Fibroblast of skin of left quadriceps (primary cell): ENCODE results near the gene SPEG.

Source experiments
- DNase-seq, 2 experiments: peaks; one replicate each; pipeline ENCODE4 v3.0.0-alpha.2; 2013; ENCODE audit warnings: low read depth in 2 of 2

Gene SPEG

GRCh38 chr2:219443697-219444023 is 9.0 kb downstream of the SPEG start:
- no peak for DNase-seq

- DNase-seq, result no peak
Measured at GRCh38 chr2:219444566-219445091, 10.0 kb downstream of the SPEG start.

- DNase-seq, result no peak
Measured at GRCh38 chr2:219445220-219445640, 10.6 kb downstream of the SPEG start.

GRCh38 chr2:219446101-219446504 is 11.5 kb downstream of the SPEG start:
- no peak for DNase-seq

GRCh38 chr2:219446689-219447088 is 12.0 kb downstream of the SPEG start:
- no peak for DNase-seq

GRCh38 chr2:219447242-219448098 is 12.8 kb downstream of the SPEG start:
- no peak for DNase-seq

- DNase-seq, result no peak
Measured at GRCh38 chr2:219448099-219448775, 13.6 kb downstream of the SPEG start.

- no peak for DNase-seq
Measured at GRCh38 chr2:219448776-219449341, 14.2 kb downstream of the SPEG start.

- DNase-seq, result no peak
Measured at GRCh38 chr2:219449609-219450008, 15.0 kb downstream of the SPEG start.

GRCh38 chr2:219451661-219452360 is 17.2 kb downstream of the SPEG start:
- no peak for DNase-seq

- DNase-seq, result peak; percentile 98
Measured at GRCh38 chr2:219452361-219453317, 18.0 kb downstream of the SPEG start.

GRCh38 chr2:219453671-219454590 is 19.3 kb downstream of the SPEG start:
- peak; percentile 91 to 93 for DNase-seq

- DNase-seq, result no peak
Measured at GRCh38 chr2:219455581-219455980, 20.9 kb downstream of the SPEG start.

- no peak for DNase-seq
Measured at GRCh38 chr2:219457784-219458369, 23.2 kb downstream of the SPEG start.

- no peak for DNase-seq
Measured at GRCh38 chr2:219458996-219459395, 24.4 kb downstream of the SPEG start.

- no peak for DNase-seq
Measured at GRCh38 chr2:219459460-219460311, 25.0 kb downstream of the SPEG start.

GRCh38 chr2:219460424-219460926 is 25.8 kb downstream of the SPEG start:
- peak in 1 of 2 experiments; percentile 45 for DNase-seq

GRCh38 chr2:219461047-219461514 is 26.4 kb downstream of the SPEG start:
- no peak for DNase-seq
